ENCODE measurements around the gene CFAP221.

Gene CFAP221

DNA sequence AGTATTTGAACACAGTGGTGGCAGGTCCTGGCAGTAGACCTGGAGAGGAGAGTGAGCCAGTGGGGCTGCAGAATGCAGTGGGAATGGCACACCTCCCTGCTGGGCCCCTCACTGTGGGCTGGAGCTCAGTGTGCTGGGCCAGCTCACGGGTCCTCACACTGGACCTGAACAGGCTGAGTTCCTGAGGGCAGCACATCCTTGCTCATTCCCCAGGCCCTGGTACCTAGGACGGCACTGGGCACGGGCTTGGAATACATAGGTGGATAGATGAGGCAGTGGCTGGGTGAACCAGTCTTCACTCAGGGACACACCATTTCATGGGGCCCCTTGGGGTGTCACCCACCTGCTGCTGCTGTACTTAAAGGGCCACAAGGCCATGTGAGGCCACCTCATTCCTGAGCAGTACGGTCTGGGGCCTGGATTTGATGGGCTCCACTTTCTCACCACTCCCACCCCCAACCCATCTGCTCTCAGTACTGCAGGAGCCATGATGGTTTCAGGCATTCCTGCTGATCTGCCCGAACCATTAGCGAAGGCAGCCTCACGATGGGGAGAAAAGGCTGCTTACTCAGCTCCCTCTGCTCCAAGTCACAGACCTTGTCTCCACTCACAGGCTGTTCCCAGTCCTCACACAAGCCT lies 138.9 kb downstream of the CFAP221 start:
- DNase-seq, result no peak

DNA sequence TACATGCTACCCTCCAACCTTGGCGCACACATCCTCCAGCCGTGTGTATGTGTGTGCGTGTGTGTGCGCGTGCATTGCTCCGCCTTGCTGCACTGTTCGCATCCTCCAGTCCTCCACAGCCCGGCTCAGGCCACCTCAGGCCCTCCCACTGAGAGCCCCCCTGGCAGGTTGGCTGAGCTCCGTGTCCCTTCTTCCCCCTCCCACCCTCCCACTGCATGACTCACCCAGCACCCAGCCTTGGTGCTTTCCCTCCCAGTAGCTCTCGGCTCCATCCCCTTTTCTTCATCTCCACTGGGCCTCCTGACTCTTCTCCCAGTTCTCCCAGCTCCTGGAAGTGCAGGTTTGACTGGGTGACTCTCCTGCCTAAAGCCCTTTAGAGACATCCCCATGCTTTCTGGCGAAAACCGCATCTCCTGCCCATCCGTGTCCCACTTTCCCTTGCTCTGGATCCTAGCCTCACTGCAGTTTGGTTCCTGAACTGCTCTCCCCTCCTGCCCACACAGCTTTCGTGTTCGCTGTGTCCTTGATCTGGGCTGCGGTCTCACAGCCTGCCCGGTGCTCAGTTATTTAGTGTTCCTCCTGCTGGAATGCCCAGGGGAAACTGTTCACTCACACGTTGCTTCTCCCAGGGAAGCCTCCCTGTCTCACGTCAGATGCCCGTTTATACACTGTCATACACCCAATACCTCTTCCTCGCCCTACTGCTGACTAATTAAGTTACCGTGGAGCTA lies 139.6 kb downstream of the CFAP221 start:
- DNase-seq, result no peak

- no peak for DNase-seq
Measured at GRCh38 chr2:119684518-119684917, 140.3 kb downstream of the CFAP221 start.

GRCh38 chr2:119688616-119689015 lies 144.4 kb downstream of the CFAP221 start:
- no peak for DNase-seq

- DNase-seq, result no peak
Measured at GRCh38 chr2:119689218-119689617, 145.0 kb downstream of the CFAP221 start.

DNA sequence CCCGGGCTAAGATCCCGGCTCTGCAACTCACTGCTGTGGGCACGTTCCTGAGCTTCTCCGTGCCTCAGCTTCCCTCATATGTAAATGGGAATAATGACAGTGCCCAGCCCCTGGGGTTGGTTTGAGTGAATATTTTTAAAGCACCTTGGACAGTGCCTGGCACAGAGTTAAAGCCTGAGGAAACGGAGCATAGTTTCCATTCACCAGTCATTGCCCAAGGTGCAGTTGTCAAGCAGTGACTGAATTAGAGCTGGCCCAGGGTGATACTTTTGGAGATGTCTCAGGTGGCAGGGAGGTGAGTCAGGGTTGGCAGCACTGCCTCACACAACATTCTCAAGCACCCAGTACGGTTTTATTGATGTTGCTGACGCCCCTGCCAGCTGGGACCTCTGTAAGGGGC lies 146.9 kb downstream of the CFAP221 start:
- DNase-seq, result no peak

DNA sequence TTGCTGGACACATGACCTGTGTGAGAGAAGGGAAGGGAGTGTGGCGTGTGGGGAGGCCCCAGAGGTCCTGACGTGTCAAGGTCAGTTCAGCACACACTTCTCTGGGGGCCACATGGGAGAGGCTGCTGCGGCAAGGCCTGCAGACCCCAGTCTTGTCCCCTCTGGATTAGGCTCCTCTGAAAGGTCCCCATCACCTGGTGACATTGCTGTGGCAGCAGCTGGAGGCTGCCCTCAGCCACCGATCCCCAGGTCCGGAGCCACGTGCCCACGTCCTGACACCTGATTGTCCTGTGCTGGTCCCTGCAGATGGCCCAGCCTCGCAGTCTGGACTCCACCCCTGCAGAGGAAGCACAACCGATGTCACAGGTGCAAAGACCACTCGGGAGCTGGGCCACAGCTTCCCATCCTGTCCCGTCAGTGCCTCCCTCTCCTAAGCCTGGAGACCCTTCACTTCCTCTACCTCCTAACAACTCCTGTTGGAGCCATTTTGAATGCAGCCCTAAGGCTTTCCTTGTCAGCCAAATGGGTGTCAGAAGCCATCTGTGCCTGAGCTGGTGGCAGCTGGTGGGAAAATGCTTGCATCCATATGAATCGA lies 147.5 kb downstream of the CFAP221 start:
- no peak for DNase-seq

- DNase-seq, result no peak
Measured at GRCh38 chr2:119692310-119692709, 148.1 kb downstream of the CFAP221 start.

GRCh38 chr2:119692954-119693353 lies 148.7 kb downstream of the CFAP221 start:
- no peak for DNase-seq

DNA sequence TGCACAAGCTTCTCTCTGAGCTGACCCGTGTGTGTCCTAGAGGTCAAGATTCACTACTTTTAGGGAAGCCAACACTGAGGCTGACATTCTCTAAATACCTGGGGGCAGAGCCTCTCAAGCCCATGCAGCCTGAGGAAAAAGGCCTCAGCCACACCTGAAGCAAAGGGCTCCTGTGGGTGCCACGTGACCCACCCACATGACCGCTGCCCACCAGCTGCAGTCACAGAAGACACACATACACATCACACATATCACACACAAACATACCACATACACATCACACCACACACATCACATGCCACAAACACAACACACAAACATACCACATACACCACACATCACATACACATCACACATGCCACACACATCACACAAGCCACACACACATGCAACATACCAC lies 149.3 kb downstream of the CFAP221 start:
- DNase-seq, result no peak

DNA sequence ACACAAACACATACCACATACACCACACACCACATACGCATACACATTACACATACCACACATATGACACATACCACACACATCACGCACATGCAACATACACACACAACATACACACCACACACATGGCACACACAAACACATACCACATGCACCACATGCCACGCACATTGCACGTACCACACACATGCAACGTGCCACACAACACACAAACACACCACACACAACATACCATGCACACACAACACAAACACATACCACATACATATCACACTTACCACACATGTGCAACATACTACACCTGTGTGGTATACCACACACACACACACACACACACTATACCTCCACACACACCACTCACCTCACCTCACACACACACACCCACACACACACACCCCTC lies 149.7 kb downstream of the CFAP221 start:
- DNase-seq, result no peak

- DNase-seq, result no peak
Measured at GRCh38 chr2:119694470-119694844, 150.2 kb downstream of the CFAP221 start.

DNA sequence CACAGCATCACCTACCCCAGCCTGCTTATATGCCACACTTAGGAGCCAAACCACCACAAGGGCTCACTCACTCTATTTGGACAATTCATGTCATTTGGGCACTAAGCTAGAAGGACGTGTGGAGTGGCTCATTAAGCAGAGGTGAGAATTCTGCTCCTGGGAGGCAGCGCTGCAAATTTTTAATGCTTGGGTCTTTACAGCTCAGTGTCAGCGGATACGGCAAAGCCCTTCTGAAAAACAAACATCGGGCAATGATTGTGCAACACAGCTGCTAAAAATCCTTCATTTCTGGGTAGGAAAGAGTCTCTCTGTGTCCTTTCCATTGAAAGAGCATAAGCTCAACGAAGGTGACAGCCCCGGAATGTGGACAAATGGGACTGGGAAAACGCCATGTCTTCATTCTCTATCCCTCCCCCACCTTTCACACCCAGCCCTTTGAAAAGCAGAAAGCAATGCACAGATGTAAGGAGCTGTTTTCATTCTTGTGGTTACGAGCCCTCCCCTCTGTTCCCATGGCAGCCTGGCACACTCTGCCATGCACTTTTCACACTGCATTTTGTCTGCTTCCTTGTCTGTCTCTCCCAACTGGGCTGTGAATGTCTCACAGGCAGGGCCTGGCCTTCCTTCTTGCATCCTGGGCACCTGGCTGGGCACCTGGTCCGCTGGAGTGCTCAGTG lies 150.7 kb downstream of the CFAP221 start:
- no peak for DNase-seq

DNA sequence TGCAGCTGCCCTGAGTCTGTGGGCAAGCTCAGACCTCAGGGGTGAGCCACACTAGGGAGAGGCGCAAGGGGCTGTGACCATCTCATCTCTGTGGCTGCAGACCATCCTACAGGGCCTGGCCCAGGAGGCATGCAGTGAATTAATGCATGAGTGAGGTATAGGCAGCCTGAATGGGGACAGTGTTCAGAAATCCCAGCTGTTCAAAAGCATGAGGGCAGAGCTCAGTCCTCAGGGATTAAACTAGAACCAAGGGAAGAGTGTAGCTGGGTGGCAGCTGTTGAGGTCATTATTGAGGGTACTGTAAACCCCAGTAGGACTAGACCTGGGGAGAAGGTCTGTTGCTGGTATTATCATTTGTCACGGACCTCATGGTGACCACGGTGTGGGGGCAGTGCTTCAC lies 151.8 kb downstream of the CFAP221 start:
- DNase-seq, result no peak

GRCh38 chr2:119696494-119697030 lies 152.3 kb downstream of the CFAP221 start:
- no peak for DNase-seq

- DNase-seq, result no peak
Measured at GRCh38 chr2:119697290-119698020, 153.2 kb downstream of the CFAP221 start.

GRCh38 chr2:119698246-119698645 lies 154.0 kb downstream of the CFAP221 start:
- DNase-seq, result no peak

GRCh38 chr2:119699016-119699606 lies 154.9 kb downstream of the CFAP221 start:
- no peak for DNase-seq

- no peak for DNase-seq
Measured at GRCh38 chr2:119700866-119701265, 156.6 kb downstream of the CFAP221 start.

GRCh38 chr2:119701352-119701751 lies 157.1 kb downstream of the CFAP221 start:
- DNase-seq, result no peak

GRCh38 chr2:119702203-119702917 lies 158.1 kb downstream of the CFAP221 start:
- DNase-seq, result no peak

GRCh38 chr2:119702918-119703401 lies 158.7 kb downstream of the CFAP221 start:
- DNase-seq, result peak; percentile 61
